ES-I3 (cell line): ENCODE results near the gene ITGA2.

Experiments used
- H3K36me3 ChIP-seq: 2 replicates; pipeline ENCODE4 v1.6.1; 2013; ENCODE audit warnings: mild to moderate bottlenecking, low read length, control low read depth, moderate library complexity; ENCODE audit not compliant: insufficient read depth
- H3K4me1 ChIP-seq: 2 replicates; pipeline ENCODE4 v1.6.1; 2013; ENCODE audit warnings: mild to moderate bottlenecking, control low read depth, low read length; ENCODE audit not compliant: insufficient read depth
- H3K9ac ChIP-seq: 2 replicates; pipeline ENCODE4 v1.6.1; 2013; ENCODE audit warnings: low read depth, mild to moderate bottlenecking, low read length, moderate library complexity
- H3K9me3 ChIP-seq: 2 replicates; pipeline ENCODE4 v1.6.1; 2013; ENCODE audit warnings: mild to moderate bottlenecking, low read length, moderate library complexity; ENCODE audit not compliant: control insufficient read depth, insufficient read depth

ITGA2 gene

GRCh38 chr5:52989025-52989780 lies at the start of gene ITGA2:
TSS of gene ITGA2 (plus strand) at chr5:52989352. CDS start at chr5:52989469, 117 bp downstream.
- Histone ChIP-seq H3K9me3 (no peaks in the 10 kb centered on the region), H3K9ac (peak within 1 kb of the TSS; percentile 83), H3K4me1 (no peaks in the 10 kb centered on the region), H3K36me3 (no peaks in the 10 kb centered on the region)

GRCh38 chr5:52943285-52943684 lies 45.9 kb upstream of the ITGA2 start:
- Histone ChIP-seq H3K9ac (no peak overlapping the region), H3K36me3 (no peaks in the 10 kb centered on the region), H3K4me1 (no peaks in the 10 kb centered on the region), H3K9me3 (no peaks in the 10 kb centered on the region)

GRCh38 chr5:52943808-52944207 lies 45.3 kb upstream of the ITGA2 start:
- no peak overlapping the region for H3K9ac ChIP-seq
- no peaks in the 10 kb centered on the region for H3K36me3 ChIP-seq
- H3K4me1 ChIP-seq = no peaks in the 10 kb centered on the region
- no peaks in the 10 kb centered on the region for H3K9me3 ChIP-seq

GRCh38 chr5:52945040-52945439 lies 44.1 kb upstream of the ITGA2 start:
- H3K9ac ChIP-seq = no peak overlapping the region
- H3K36me3 ChIP-seq = no peaks in the 10 kb centered on the region
- no peaks in the 10 kb centered on the region for H3K9me3 ChIP-seq
- no peaks in the 10 kb centered on the region for H3K4me1 ChIP-seq

- Histone ChIP-seq H3K9me3 (no peaks in the 10 kb centered on the region), H3K9ac (no peak overlapping the region), H3K36me3 (no peaks in the 10 kb centered on the region), H3K4me1 (no peaks in the 10 kb centered on the region)
These were observed 41.9 kb upstream of the ITGA2 start for GRCh38 chr5:52947208-52947607.

- Histone ChIP-seq H3K4me1 (no peaks in the 10 kb centered on the region), H3K9ac (no peak overlapping the region), H3K9me3 (no peaks in the 10 kb centered on the region), H3K36me3 (no peaks in the 10 kb centered on the region)
These were observed 41.3 kb upstream of the ITGA2 start for GRCh38 chr5:52947851-52948250.

- H3K4me1 ChIP-seq = no peaks in the 10 kb centered on the region
- H3K9me3 ChIP-seq = no peaks in the 10 kb centered on the region
- H3K9ac ChIP-seq = no peak overlapping the region
- H3K36me3 ChIP-seq = no peaks in the 10 kb centered on the region
These were observed 40.6 kb upstream of the ITGA2 start for GRCh38 chr5:52948418-52949076.

- Histone ChIP-seq H3K4me1 (no peaks in the 10 kb centered on the region), H3K36me3 (no peaks in the 10 kb centered on the region), H3K9me3 (no peaks in the 10 kb centered on the region), H3K9ac (no peak overlapping the region)
These were observed 38.5 kb upstream of the ITGA2 start for GRCh38 chr5:52950686-52951085.

GRCh38 chr5:52952483-52952882 lies 36.7 kb upstream of the ITGA2 start:
- Histone ChIP-seq H3K36me3 (no peaks in the 10 kb centered on the region), H3K9ac (no peak overlapping the region), H3K4me1 (no peaks in the 10 kb centered on the region), H3K9me3 (no peaks in the 10 kb centered on the region)

- Histone ChIP-seq H3K36me3 (no peaks in the 10 kb centered on the region), H3K9me3 (no peaks in the 10 kb centered on the region), H3K4me1 (no peaks in the 10 kb centered on the region), H3K9ac (no peak overlapping the region)
These were observed 33.1 kb upstream of the ITGA2 start for GRCh38 chr5:52956014-52956413.

GRCh38 chr5:52956915-52957747 lies 32.0 kb upstream of the ITGA2 start:
- Histone ChIP-seq H3K9ac (no peak overlapping the region), H3K36me3 (no peaks in the 10 kb centered on the region), H3K4me1 (no peaks in the 10 kb centered on the region), H3K9me3 (no peaks in the 10 kb centered on the region)

- Histone ChIP-seq H3K4me1 (no peaks in the 10 kb centered on the region), H3K9me3 (no peaks in the 10 kb centered on the region; the same call in 1 of the 2 replicates), H3K36me3 (no peaks in the 10 kb centered on the region), H3K9ac (no peak overlapping the region)
These were observed 27.9 kb upstream of the ITGA2 start for GRCh38 chr5:52961274-52961681.

- H3K9ac ChIP-seq = no peak overlapping the region
- H3K36me3 ChIP-seq = no peaks in the 10 kb centered on the region
- H3K9me3 ChIP-seq = no peaks in the 10 kb centered on the region; the same call in 1 of the 2 replicates
- no peaks in the 10 kb centered on the region for H3K4me1 ChIP-seq
These were observed 25.5 kb upstream of the ITGA2 start for GRCh38 chr5:52963636-52964035.

- Histone ChIP-seq H3K9ac (no peak overlapping the region), H3K36me3 (no peaks in the 10 kb centered on the region), H3K4me1 (no peaks in the 10 kb centered on the region), H3K9me3 (no peaks in the 10 kb centered on the region; the same call in 1 of the 2 replicates)
These were observed 25.0 kb upstream of the ITGA2 start for GRCh38 chr5:52964138-52964537.
